ENCODE results near the gene STX4. TPM values are rescaled to one million over a fixed set of nuclear protein-coding genes. Genes with fewer than 3 reads are reported as not detected.

Gene STX4
- total RNA-seq, 4 donors from 2014 or later = 50.7 to 69.3 (median 63.9) TPM

GRCh38 chr16:31064882-31065461 lies 31.6 kb downstream of the STX4 start:
- Histone ChIP-seq H3K9me3 (no peaks in the 10 kb centered on the region), H3K36me3 (peaks cover 3 to 40% (median 14%) of the 10 kb centered on the region in 3 donors), H3K4me1 (peaks cover 0 to 22% (median 6%) of the 10 kb centered on the region in 4 donors), H3K4me3 (no peak overlapping the region), H3K27ac (peak overlapping the region in 3 of 4 donors; percentile 53 to 71 (median 62)), H3K27me3 (no peaks in the 10 kb centered on the region)
- peak; percentile 39 to 68 for DNase-seq (ENCODE audit: low spot score in 2 of 2)
- 60 to 67% methylated on average over 4 of the region's 4 CpGs for WGBS, 2 donors
- TF ChIP-seq POLR2A (IDR thresholded peaks at IDR 0.05) (no peak), EP300 (IDR thresholded peaks at IDR 0.05) (peak in 1 of 2 donors; percentile 43), CTCF (IDR thresholded peaks at IDR 0.05) (no peak)

GRCh38 chr16:31067342-31067741 lies 34.0 kb downstream of the STX4 start:
- 90 to 96% methylated on average over 3 of the region's 3 CpGs for WGBS, 2 donors
- Histone ChIP-seq H3K36me3 (peaks cover 2 to 16% (median 3%) of the 10 kb centered on the region in 3 donors), H3K9me3 (no peaks in the 10 kb centered on the region), H3K4me3 (no peak overlapping the region), H3K27ac (no peak overlapping the region), H3K4me1 (peaks cover 0 to 37% (median 12%) of the 10 kb centered on the region in 4 donors), H3K27me3 (no peaks in the 10 kb centered on the region)
- TF ChIP-seq POLR2A (IDR thresholded peaks at IDR 0.05) = no peak
- TF ChIP-seq EP300 (IDR thresholded peaks at IDR 0.05) = no peak
- TF ChIP-seq CTCF (IDR thresholded peaks at IDR 0.05) = no peak
- no peak for DNase-seq (ENCODE audit: low spot score in 2 of 2)

GRCh38 chr16:31071861-31072260 lies 38.5 kb downstream of the STX4 start:
- Histone ChIP-seq H3K4me1 (peaks cover 0 to 38% (median 19%) of the 10 kb centered on the region in 4 donors), H3K36me3 (peaks cover 0 to 10% (median 0%) of the 10 kb centered on the region in 3 donors), H3K27ac (peak overlapping the region in 2 of 4 donors; percentile 97), H3K4me3 (peak overlapping the region in 1 of 4 donors; percentile 96), H3K27me3 (no peaks in the 10 kb centered on the region), H3K9me3 (no peaks in the 10 kb centered on the region)
- TF ChIP-seq EP300 (IDR thresholded peaks at IDR 0.05) (no peak), CTCF (IDR thresholded peaks at IDR 0.05) (no peak), POLR2A (IDR thresholded peaks at IDR 0.05) (no peak)
- DNase-seq (ENCODE audit: low spot score in 2 of 2) = no peak
- 23 to 35% methylated on average over 4 of the region's 4 CpGs for WGBS, 2 donors

- Histone ChIP-seq H3K4me3 (peak overlapping the region; percentile 88 to 100 (median 97)), H3K36me3 (peaks cover 0 to 18% (median 5%) of the 10 kb centered on the region in 3 donors), H3K4me1 (peaks cover 0 to 38% (median 19%) of the 10 kb centered on the region in 4 donors), H3K27ac (peak overlapping the region; percentile 89 to 97 (median 96)), H3K27me3 (no peaks in the 10 kb centered on the region), H3K9me3 (no peaks in the 10 kb centered on the region)
- no peak for DNase-seq (ENCODE audit: low spot score in 2 of 2)
- WGBS, 2 donors = 2 to 3% methylated on average over 27 of the region's 27 CpGs
- no peak for TF ChIP-seq POLR2A (IDR thresholded peaks at IDR 0.05)
- TF ChIP-seq CTCF (IDR thresholded peaks at IDR 0.05) = no peak
- no peak for TF ChIP-seq EP300 (IDR thresholded peaks at IDR 0.05)
These were observed 39.3 kb downstream of the STX4 start for GRCh38 chr16:31072540-31073141.
